ENCODE data around the gene SGSM1. TPM values are rescaled to one million over a fixed set of nuclear protein-coding genes. Genes with fewer than 3 reads are reported as not detected.

SGSM1 gene
- total RNA-seq, 4 donors from 2014 or later, result 1.4 to 3.3 (median 2.1) TPM

- Histone ChIP-seq H3K4me1 (peaks cover 0 to 61% (median 7%) of the 10 kb centered on the region in 4 donors), H3K27ac (peak overlapping the region; percentile 5 to 90 (median 83)), H3K9me3 (no peaks in the 10 kb centered on the region), H3K36me3 (no peaks in the 10 kb centered on the region), H3K27me3 (no peaks in the 10 kb centered on the region), H3K4me3 (no peak overlapping the region)
- TF ChIP-seq POLR2A (IDR thresholded peaks at IDR 0.05), result no peak
- TF ChIP-seq, protein P1, sequence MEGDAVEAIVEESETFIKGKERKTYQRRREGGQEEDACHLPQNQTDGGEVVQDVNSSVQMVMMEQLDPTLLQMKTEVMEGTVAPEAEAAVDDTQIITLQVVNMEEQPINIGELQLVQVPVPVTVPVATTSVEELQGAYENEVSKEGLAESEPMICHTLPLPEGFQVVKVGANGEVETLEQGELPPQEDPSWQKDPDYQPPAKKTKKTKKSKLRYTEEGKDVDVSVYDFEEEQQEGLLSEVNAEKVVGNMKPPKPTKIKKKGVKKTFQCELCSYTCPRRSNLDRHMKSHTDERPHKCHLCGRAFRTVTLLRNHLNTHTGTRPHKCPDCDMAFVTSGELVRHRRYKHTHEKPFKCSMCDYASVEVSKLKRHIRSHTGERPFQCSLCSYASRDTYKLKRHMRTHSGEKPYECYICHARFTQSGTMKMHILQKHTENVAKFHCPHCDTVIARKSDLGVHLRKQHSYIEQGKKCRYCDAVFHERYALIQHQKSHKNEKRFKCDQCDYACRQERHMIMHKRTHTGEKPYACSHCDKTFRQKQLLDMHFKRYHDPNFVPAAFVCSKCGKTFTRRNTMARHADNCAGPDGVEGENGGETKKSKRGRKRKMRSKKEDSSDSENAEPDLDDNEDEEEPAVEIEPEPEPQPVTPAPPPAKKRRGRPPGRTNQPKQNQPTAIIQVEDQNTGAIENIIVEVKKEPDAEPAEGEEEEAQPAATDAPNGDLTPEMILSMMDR (IDR thresholded peaks at IDR 0.05), result no peak
- no peak for DNase-seq
These were observed 170.6 kb downstream of the SGSM1 start for GRCh38 chr22:24976442-24977218.

Small RNA genes lying within 50 kb of the gene (small RNA-seq; reads per million reads assigned to genes)
- 0 reads per million in 2 donors for gene RF00275

Other genes starting within 250 kb of the SGSM1 start
- 100 to 1,000 TPM in 2 of 4 donors, 10 to 100 TPM in 2; 18.2 to 127 (median 88.2) TPM for gene LRRC75B, start 213.1 kb upstream of the SGSM1 start, total RNA-seq
- 100 to 1,000 TPM in 3 of 4 donors, 10 to 100 TPM in 1; 63.5 to 370 (median 238) TPM for gene GGT1, start 203.0 kb upstream of the SGSM1 start, total RNA-seq
- not detected for gene PIWIL3, start 31.5 kb upstream of the SGSM1 start, total RNA-seq
- gene LHFPL7, start 140.5 kb downstream of the SGSM1 start, total RNA-seq, result not detected
- gene KIAA1671, start 146.5 kb downstream of the SGSM1 start, total RNA-seq, result 100 to 1,000 TPM in 3 of 4 donors, 10 to 100 TPM in 1; 41.3 to 149 (median 113) TPM